Measurements from ENCODE around the gene ANO1.

GRCh38 chr11:70129051-70129592, 51.0 kb downstream of the ANO1 start:
- TF ChIP-seq, protein P1, sequence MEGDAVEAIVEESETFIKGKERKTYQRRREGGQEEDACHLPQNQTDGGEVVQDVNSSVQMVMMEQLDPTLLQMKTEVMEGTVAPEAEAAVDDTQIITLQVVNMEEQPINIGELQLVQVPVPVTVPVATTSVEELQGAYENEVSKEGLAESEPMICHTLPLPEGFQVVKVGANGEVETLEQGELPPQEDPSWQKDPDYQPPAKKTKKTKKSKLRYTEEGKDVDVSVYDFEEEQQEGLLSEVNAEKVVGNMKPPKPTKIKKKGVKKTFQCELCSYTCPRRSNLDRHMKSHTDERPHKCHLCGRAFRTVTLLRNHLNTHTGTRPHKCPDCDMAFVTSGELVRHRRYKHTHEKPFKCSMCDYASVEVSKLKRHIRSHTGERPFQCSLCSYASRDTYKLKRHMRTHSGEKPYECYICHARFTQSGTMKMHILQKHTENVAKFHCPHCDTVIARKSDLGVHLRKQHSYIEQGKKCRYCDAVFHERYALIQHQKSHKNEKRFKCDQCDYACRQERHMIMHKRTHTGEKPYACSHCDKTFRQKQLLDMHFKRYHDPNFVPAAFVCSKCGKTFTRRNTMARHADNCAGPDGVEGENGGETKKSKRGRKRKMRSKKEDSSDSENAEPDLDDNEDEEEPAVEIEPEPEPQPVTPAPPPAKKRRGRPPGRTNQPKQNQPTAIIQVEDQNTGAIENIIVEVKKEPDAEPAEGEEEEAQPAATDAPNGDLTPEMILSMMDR (IDR thresholded peaks at IDR 0.05) = no peak
- peak; percentile 6 for TF ChIP-seq POLR2A (IDR thresholded peaks at IDR 0.05)
